Neural cell (in vitro differentiated cells): Measurements from ENCODE around the gene STARD10. TPM values are rescaled to one million over a fixed set of nuclear protein-coding genes. Genes with fewer than 3 reads are reported as not detected.

Source experiments
- H2AFZ ChIP-seq: fragments of 200-600, 300-800 bp; sonication (generic), shearing (Covaris generic); 2 replicates; pipeline ENCODE4 v1.6.0; 2014; ENCODE audit warnings: low read depth, mild to moderate bottlenecking, antibody characterized with exemption, low read length, moderate library complexity
- H3F3A ChIP-seq: fragments of 200-600 bp; shearing (Covaris generic); 2 replicates; pipeline ENCODE4 v1.6.1; 2016; ENCODE audit warnings: mild to moderate bottlenecking, moderate library complexity, mixed read lengths, antibody characterized with exemption, low read length; ENCODE audit not compliant: insufficient read depth, poor library complexity, severe bottlenecking
- H3K27ac ChIP-seq: fragments of 200-600, 300-800 bp; sonication (generic), shearing (Covaris generic); 2 replicates; pipeline ENCODE4 v1.5.1; 2014; ENCODE audit warnings: mild to moderate bottlenecking, low read length, moderate library complexity
- H3K27me3 ChIP-seq: fragments of 300-800, 200-600 bp; sonication (generic), shearing (Covaris generic); 2 replicates; pipeline ENCODE4 v1.6.0; 2014; ENCODE audit warnings: mild to moderate bottlenecking, low read depth, low read length, moderate library complexity; ENCODE audit not compliant: insufficient read depth
- H3K36me3 ChIP-seq: fragments of 300-800, 200-600 bp; sonication (generic), shearing (Covaris generic); 2 replicates; pipeline ENCODE4 v1.5.1; 2014; ENCODE audit warnings: mild to moderate bottlenecking, antibody characterized with exemption, low read length, moderate library complexity; ENCODE audit not compliant: insufficient read depth
- H3K4me2 ChIP-seq: fragments of 300-800, 200-600 bp; sonication (generic), shearing (Covaris generic); 2 replicates; pipeline ENCODE4 v1.6.0; 2014; ENCODE audit warnings: mild to moderate bottlenecking, low read length
- H3K4me3 ChIP-seq: fragments of 300-800, 200-600 bp; sonication (generic), shearing (Covaris generic); 2 replicates; pipeline ENCODE4 v1.5.1; 2014; ENCODE audit warnings: mild to moderate bottlenecking, low read length, moderate library complexity
- H3K79me2 ChIP-seq: fragments of 200-600 bp; shearing (Covaris generic); replicated peaks from 2 replicates; pipeline ENCODE4 v1.6.0; 2014; ENCODE audit warnings: mild to moderate bottlenecking, low read length, moderate library complexity; ENCODE audit not compliant: insufficient read depth
- H3K9ac ChIP-seq: fragments of 300-800, 200-600 bp; sonication (generic), shearing (Covaris generic); 2 replicates; pipeline ENCODE4 v1.6.1; 2016; ENCODE audit warnings: mild to moderate bottlenecking, low read length, mixed read lengths
- H3K9me2 ChIP-seq: fragments of 200-600 bp; shearing (Covaris generic); 2 replicates; pipeline ENCODE4 v1.6.1; 2016; ENCODE audit warnings: mild to moderate bottlenecking, low read length, mixed read lengths; ENCODE audit not compliant: insufficient read depth
- H3K9me3 ChIP-seq: fragments of 200-600, 300-800 bp; sonication (generic), shearing (Covaris generic); 2 replicates; pipeline ENCODE4 v1.6.1; 2016; ENCODE audit warnings: mild to moderate bottlenecking, mixed run types, low read length, moderate library complexity, mixed read lengths
- H4K20me1 ChIP-seq: fragments of 200-600 bp; shearing (Covaris generic); 2 replicates; pipeline ENCODE4 v1.6.1; 2016; ENCODE audit warnings: mild to moderate bottlenecking, mixed run types; ENCODE audit not compliant: insufficient read depth
- CTCF ChIP-seq: fragments of 450-650 bp; IDR thresholded peaks from 2 replicates; pipeline ENCODE4 v1.5.1; 2014; ENCODE audit warnings: antibody characterized with exemption, mild to moderate bottlenecking, moderate library complexity; ENCODE audit not compliant: poor library complexity, severe bottlenecking
- EP300 ChIP-seq: fragments of 450-650 bp; conservative IDR thresholded peaks from 2 replicates; pipeline ENCODE4 v1.6.1; 2014; ENCODE audit warnings: antibody characterized with exemption, mild to moderate bottlenecking, moderate library complexity; ENCODE audit not compliant: poor library complexity, severe bottlenecking
- EZH2 ChIP-seq: fragments of 200-600, 300-800 bp; shearing (Covaris generic), sonication (generic); IDR thresholded peaks from 2 replicates; pipeline ENCODE4 v1.6.1; 2014; ENCODE audit warnings: antibody characterized with exemption, low read length, borderline replicate concordance, mild to moderate bottlenecking; ENCODE audit not compliant: insufficient read depth, poor library complexity, severe bottlenecking
- MXI1 ChIP-seq: fragments of 450-650 bp; conservative IDR thresholded peaks from 2 replicates; pipeline ENCODE4 v1.6.1; 2014; ENCODE audit warnings: antibody characterized with exemption, mild to moderate bottlenecking; ENCODE audit not compliant: poor library complexity, severe bottlenecking
- POLR2AphosphoS5 ChIP-seq: IDR thresholded peaks from 2 replicates; pipeline ENCODE4 v1.6.1; 2012
- RAD21 ChIP-seq: fragments of 450-650 bp; conservative IDR thresholded peaks from 2 replicates; pipeline ENCODE4 v1.6.1; 2014; ENCODE audit warnings: antibody characterized with exemption, mild to moderate bottlenecking, moderate library complexity
- REST ChIP-seq: IDR thresholded peaks from 2 replicates; pipeline ENCODE4 v1.6.1; 2012; ENCODE audit warnings: borderline replicate concordance
- SMC3 ChIP-seq: fragments of 450-650 bp; conservative IDR thresholded peaks from 2 replicates; pipeline ENCODE4 v1.6.1; 2014; ENCODE audit warnings: antibody characterized with exemption, mild to moderate bottlenecking, moderate library complexity; ENCODE audit not compliant: poor library complexity
- TAF1 ChIP-seq: IDR thresholded peaks from 2 replicates; pipeline ENCODE4 v1.6.1; 2012; ENCODE audit warnings: low read depth
- polyA plus RNA-seq: library from polyadenylated mRNA; depleted of rRNA; stranded (reverse); fragments of >200 nt; gene quantifications from 2 replicates; pipeline ENCODE4 v1.2.3, GENCODE V29; 2014

STARD10 gene
- polyA plus RNA-seq, 1 donor from 2014 or later, result 29.0 TPM

DNA sequence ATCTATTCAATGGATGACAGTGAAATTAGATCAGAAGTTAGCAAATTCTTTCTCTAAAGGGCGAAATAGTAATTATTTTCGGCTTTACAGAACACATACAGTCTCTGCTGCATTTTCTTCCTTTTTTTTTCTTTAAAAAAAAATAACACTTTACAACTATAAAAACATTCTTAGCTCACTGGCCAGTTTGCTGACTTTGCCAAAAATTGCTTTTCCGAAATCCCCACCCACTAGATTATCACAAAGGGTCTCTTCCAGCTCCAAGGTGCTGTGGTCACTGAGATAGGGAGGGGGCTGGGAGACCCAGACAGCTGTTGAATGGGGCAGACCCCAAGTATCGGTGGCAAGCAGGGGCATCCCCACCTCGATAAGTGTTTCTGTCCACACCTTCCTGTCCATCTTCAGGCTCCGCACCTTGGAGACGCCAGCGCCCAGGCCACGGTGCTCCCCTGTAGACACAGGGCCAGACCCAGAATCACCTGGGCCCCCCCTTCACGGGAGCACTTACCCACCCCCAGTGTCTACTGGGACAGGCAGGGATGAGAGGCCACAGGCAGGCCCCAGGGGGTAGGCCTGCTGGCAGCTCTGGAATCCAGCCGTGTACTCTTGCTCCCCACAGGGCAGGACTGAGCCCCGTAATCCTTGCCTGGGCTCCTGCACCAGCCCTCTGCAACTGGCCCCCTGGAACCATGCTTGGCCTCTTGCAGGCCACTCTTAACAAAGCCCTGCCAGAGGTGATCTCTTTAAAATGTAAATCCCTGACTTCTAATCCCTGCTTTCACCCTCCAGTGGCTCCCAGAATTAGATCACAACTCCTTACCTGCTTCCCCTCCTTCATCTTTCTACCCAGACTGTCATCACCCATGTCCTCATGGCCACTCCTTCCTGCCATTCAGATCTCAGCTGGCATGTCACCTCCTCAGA lies 88.1 kb downstream of the STARD10 start:
- no peaks in the 10 kb centered on the region for H3F3A ChIP-seq
- TF ChIP-seq EZH2 (no peak), MXI1 (no peak), SMC3 (no peak), CTCF (no peak), POLR2AphosphoS5 (no peak), REST (no peak), TAF1 (no peak), RAD21 (no peak), EP300 (no peak)
- no peaks in the 10 kb centered on the region for H4K20me1 ChIP-seq
- no peaks in the 10 kb centered on the region for H3K36me3 ChIP-seq
- no peak overlapping the region for H2AFZ ChIP-seq
- H3K4me3 ChIP-seq, result no peak overlapping the region
- no peaks in the 10 kb centered on the region for H3K27me3 ChIP-seq
- no peak overlapping the region for H3K4me2 ChIP-seq
- no peak overlapping the region for H3K9ac ChIP-seq
- no peaks in the 10 kb centered on the region for H3K9me2 ChIP-seq
- no peaks in the 10 kb centered on the region for H3K79me2 ChIP-seq
- H3K27ac ChIP-seq, result no peak overlapping the region
- H3K9me3 ChIP-seq, result no peaks in the 10 kb centered on the region

GRCh38 chr11:72704783-72705265 lies 89.0 kb downstream of the STARD10 start:
- no peak overlapping the region for H2AFZ ChIP-seq
- no peak overlapping the region for H3K9ac ChIP-seq
- H4K20me1 ChIP-seq, result no peaks in the 10 kb centered on the region
- no peaks in the 10 kb centered on the region for H3K36me3 ChIP-seq
- no peaks in the 10 kb centered on the region for H3F3A ChIP-seq
- no peak overlapping the region for H3K4me2 ChIP-seq
- no peak overlapping the region for H3K27ac ChIP-seq
- no peaks in the 10 kb centered on the region for H3K9me2 ChIP-seq
- H3K9me3 ChIP-seq, result no peaks in the 10 kb centered on the region
- no peak overlapping the region for H3K4me3 ChIP-seq
- H3K79me2 ChIP-seq, result no peaks in the 10 kb centered on the region
- TF ChIP-seq POLR2AphosphoS5 (no peak), EZH2 (no peak), CTCF (no peak), MXI1 (no peak), REST (no peak), SMC3 (no peak), TAF1 (no peak), RAD21 (no peak)
- no peaks in the 10 kb centered on the region for H3K27me3 ChIP-seq
